ENCODE measurements around the gene FBXL16. TPM values are rescaled to one million over a fixed set of nuclear protein-coding genes. Genes with fewer than 3 reads are reported as not detected.
A peak's percentile ranks its signal among the peaks of the same experiment; 100 is the strongest.
"Not testable (repeated sequence)": the region's sequence is repeated elsewhere in the genome, so short reads cannot be mapped to it uniquely, and the experiment has no call there.

FBXL16 gene
- total RNA-seq, 1 donor from 2014 or later = 0.75 TPM

DNA sequence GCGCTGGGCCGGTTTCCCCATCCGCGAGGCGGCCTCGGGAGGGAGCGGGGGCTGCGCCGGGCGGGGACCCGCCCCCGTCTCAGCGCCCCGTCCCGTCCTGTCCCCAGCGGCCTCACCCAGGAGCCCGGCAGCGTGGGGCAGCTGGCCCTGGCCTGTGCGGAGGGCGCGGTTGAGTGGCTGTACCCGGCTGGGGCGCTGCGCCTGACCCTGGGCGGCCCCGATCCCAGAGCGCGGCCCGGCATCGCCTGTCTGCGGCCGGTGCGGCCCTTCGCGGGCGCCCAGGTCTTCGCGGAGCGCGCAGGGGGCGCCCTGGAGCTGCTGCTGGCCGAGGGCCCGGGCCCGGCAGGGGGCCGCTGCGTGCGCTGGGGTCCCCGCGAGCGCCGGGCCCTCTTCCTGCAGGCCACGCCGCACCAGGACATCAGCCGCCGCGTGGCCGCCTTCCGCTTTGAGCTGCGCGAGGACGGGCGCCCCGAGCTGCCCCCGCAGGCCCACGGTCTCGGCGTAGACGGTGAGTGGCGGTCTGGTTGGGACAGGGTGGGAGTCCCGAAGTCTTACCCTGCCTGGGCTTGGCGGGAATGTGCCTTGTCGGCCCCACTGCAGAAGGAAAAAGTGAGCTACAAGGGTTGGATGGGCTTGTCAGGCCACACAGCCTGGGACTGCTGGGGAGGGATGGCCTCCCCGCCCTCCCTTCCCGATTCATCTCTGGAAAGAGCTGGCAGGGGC is 10.0 kb upstream of the FBXL16 start:
- POLR2A ChIA-PET = interaction anchor here (0.7 to 2.8 kb wide), 10 partner anchors 9 to 365 kb away, joined by 3 to 8 read pairs (median 4); partner anchors contain the start of genes CHTF18, CIAO3, RPUSD1 and WDR24

DNA sequence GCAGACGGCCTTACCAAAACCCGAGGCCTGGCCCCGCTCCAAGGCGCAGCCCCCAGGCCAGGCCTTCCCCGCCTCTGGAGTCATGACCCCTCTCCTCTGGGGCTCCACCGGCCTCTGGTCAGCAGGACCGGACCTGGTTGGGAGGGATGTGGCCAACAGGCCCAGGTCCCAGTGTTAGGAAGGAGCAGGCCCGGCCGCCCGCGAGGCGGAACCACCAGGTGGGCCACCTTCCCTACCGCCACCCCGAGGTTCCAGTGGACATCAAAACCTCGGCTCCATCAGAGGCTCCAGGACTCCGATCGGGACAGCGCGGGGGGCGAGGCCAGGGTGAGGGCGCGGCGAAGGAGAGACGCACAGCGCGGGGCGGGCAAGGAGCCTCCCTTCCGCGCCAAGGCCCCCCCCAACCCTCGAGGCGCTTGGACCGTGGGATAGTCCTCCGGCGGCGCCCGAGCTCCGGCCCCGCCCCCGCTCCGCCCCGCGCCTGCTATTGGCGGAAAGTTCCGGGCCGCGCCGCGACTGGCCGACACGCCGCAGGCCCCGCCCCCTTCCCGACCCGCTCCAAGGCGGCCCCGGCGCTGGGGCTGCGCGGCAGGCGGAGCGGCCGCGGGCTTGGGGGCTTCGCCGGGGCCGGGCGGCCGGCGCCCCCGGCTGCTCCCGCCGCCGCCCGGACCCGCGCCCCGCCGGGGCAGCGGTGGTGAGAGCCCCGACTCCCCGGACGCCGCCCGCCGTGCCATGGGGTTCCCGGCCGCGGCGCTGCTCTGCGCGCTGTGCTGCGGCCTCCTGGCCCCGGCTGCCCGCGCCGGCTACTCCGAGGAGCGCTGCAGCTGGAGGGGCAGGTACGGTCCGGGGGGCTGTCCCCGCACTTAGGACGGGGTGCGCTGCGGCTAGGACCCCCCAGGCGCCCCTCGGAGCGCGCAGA is 9.2 kb upstream of the FBXL16 start, which contains the start of gene METRN:
TSS of gene METRN (plus strand) at position 561 of the 919 bp plus-strand sequence. CDS start at position 733, 172 bp downstream.
- H3K27me3 Mint-ChIP-seq = peaks cover 7% of the 10 kb centered on the region
- H3K9me3 Mint-ChIP-seq = no peaks in the 10 kb centered on the region
- H3K4me3 Mint-ChIP-seq = peak within 1 kb of the TSS; percentile 68
- intact Hi-C loops (cut with micrococcal nuclease) = loop anchor here (1.0 to 5.0 kb wide), 3 partner anchors 48 to 162 kb away; partner anchors contain the start of genes CHTF18 and RPUSD1
- TF ChIP-seq, protein P1, sequence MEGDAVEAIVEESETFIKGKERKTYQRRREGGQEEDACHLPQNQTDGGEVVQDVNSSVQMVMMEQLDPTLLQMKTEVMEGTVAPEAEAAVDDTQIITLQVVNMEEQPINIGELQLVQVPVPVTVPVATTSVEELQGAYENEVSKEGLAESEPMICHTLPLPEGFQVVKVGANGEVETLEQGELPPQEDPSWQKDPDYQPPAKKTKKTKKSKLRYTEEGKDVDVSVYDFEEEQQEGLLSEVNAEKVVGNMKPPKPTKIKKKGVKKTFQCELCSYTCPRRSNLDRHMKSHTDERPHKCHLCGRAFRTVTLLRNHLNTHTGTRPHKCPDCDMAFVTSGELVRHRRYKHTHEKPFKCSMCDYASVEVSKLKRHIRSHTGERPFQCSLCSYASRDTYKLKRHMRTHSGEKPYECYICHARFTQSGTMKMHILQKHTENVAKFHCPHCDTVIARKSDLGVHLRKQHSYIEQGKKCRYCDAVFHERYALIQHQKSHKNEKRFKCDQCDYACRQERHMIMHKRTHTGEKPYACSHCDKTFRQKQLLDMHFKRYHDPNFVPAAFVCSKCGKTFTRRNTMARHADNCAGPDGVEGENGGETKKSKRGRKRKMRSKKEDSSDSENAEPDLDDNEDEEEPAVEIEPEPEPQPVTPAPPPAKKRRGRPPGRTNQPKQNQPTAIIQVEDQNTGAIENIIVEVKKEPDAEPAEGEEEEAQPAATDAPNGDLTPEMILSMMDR (IDR thresholded peaks at IDR 0.05) = no peak
- H3K36me3 Mint-ChIP-seq (ENCODE audit: low read depth) = no peaks in the 10 kb centered on the region
- peaks cover 16% of the 10 kb centered on the region for H3K4me1 Mint-ChIP-seq
- ChIA-PET CTCF (interaction anchor here (0.6 to 1.5 kb wide), 4 partner anchors 13 to 74 kb away, joined by 3 to 6 read pairs (median 4); partner anchors contain the start of genes CHTF18, CIAO3 and RPUSD1), POLR2A (interaction anchor here (1.0 to 2.8 kb wide), 5 partner anchors 10 to 73 kb away, joined by 3 to 8 read pairs (median 5); partner anchors contain the start of genes CHTF18 and RPUSD1)
- peak; percentile 91 for ATAC-seq (ENCODE audit: low read depth)
- DNase-seq = peak; percentile 89
- no peak within 1 kb of the TSS for H3K27ac Mint-ChIP-seq

More for the DNA sequence above, 10.0 kb upstream of the FBXL16 start:
- H3K36me3 Mint-ChIP-seq (ENCODE audit: low read depth) = no peaks in the 10 kb centered on the region
- TF ChIP-seq, protein P1 (IDR thresholded peaks at IDR 0.05) = no peak
- peaks cover 7% of the 10 kb centered on the region for H3K27me3 Mint-ChIP-seq
- H3K4me1 Mint-ChIP-seq = peaks cover 22% of the 10 kb centered on the region
- H3K9me3 Mint-ChIP-seq = no peaks in the 10 kb centered on the region
- peak; percentile 7 for ATAC-seq (ENCODE audit: low read depth)
- H3K4me3 Mint-ChIP-seq = peak overlapping the region; percentile 68
- intact Hi-C loops (cut with micrococcal nuclease) = loop anchor here (1.0 kb wide), 1 partner anchor 48 kb away; no protein-coding TSS in a partner anchor
- no peak overlapping the region for H3K27ac Mint-ChIP-seq
- CTCF ChIA-PET = interaction anchor here (0.6 to 1.2 kb wide), 4 partner anchors 12 to 73 kb away, joined by 3 to 4 read pairs (median 3); partner anchors contain the start of genes CHTF18, CIAO3 and RPUSD1
- DNase-seq = peak; percentile 42

DNA sequence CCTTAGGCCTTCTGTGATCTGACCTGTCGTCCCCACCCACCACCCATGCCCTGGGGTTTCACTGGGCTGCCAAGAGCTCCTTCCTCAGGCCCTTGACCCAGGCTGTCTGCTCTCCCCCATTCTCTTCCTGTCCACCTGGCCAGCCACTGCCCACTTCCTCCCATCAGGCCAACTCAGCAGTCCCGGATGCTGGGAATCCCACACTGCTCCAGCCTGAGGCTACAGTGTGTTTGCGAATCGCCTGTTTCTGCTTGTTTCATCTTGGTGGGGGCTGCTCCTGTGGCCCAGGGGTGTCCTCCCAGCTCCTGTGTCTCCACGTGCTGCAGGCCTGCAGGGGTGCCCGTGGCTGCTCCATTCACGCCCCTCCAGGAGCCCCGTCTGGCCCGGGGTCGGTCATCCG is 8.5 kb upstream of the FBXL16 start:
- ChIA-PET CTCF (interaction anchor here (1.5 to 2.6 kb wide), 2 partner anchors 71 to 388 kb away, joined by 6 to 13 read pairs; no protein-coding TSS in a partner anchor), POLR2A (interaction anchor here (1.3 kb wide), 1 partner anchor 14 kb away, joined by 5 read pairs; no protein-coding TSS in a partner anchor)
- Mint-ChIP-seq H3K9me3 (no peaks in the 10 kb centered on the region), H3K27ac (no peak overlapping the region), H3K4me1 (peaks cover 11% of the 10 kb centered on the region), H3K4me3 (peak overlapping the region; percentile 36), H3K27me3 (peaks cover 10% of the 10 kb centered on the region), H3K36me3 (ENCODE audit: low read depth) (no peaks in the 10 kb centered on the region)
- no peak for ATAC-seq (ENCODE audit: low read depth)
- TF ChIP-seq, protein P1 (IDR thresholded peaks at IDR 0.05) = no peak
- no peak for DNase-seq
- intact Hi-C loops (cut with micrococcal nuclease) = loop anchor here (1.0 to 5.0 kb wide), 2 partner anchors 74 to 163 kb away; partner anchors contain the start of genes CHTF18 and RPUSD1

DNA sequence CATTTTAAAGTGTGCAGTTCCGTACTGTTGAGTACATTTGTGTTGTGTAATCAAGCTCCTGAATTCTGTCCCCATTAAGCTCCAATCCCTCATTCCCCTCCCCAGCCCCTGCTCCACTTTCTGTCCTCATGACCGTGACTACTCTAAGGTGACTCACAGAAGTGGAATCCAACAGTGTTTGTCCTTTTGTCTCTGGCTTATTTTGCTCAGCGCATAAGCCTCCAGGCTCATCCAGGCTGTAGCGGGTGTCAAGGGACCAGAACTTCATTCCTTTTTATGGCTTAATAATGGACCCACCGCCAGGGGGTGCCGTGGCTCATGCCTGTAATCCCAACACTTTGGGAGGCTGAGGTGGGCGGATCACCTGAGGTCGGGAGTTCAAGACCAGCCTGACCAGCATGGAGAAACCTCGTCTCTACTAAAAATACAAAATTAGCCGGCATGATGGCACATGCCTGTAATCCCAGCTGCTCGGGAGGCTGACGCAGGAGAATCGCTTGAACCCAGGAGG is 7.2 kb upstream of the FBXL16 start:
- CTCF ChIA-PET = interaction anchor here (0.9 to 2.6 kb wide), 12 partner anchors 8 to 389 kb away, joined by 3 to 22 read pairs (median 4); partner anchors contain the start of genes ANTKMT, CCDC78, CHTF18 and CIAO3
- H3K36me3 Mint-ChIP-seq (ENCODE audit: low read depth); H3K4me3 Mint-ChIP-seq; POLR2A ChIA-PET; H3K27ac Mint-ChIP-seq; DNase-seq; H3K9me3 Mint-ChIP-seq; ATAC-seq (ENCODE audit: low read depth): not testable (repeated sequence)
- peaks cover 21% of the 10 kb centered on the region for H3K27me3 Mint-ChIP-seq
- peaks cover 10% of the 10 kb centered on the region for H3K4me1 Mint-ChIP-seq
- intact Hi-C loops (cut with micrococcal nuclease) = loop anchor here (5.0 kb wide), 1 partner anchor 165 kb away; no protein-coding TSS in a partner anchor
